ENCODE measurements around the gene TTC39C. TPM values are rescaled to one million over a fixed set of nuclear protein-coding genes. Genes with fewer than 3 reads are reported as not detected.

TTC39C gene
- total RNA-seq, 1 experiment from 2014 or later = 14.8 TPM

- Histone ChIP-seq H3K4me3 (ENCODE audit: low read depth in 2 of 2, low read length in 2 of 2) (no peak overlapping the region), H3K4me1 (ENCODE audit: control insufficient read depth, insufficient read depth, low read length) (no peaks in the 10 kb centered on the region), H3K27me3 (ENCODE audit: control insufficient read depth, insufficient read depth, low read length) (no peaks in the 10 kb centered on the region), H3K27ac (ENCODE audit: low read length) (no peak overlapping the region), H3K9me3 (ENCODE audit: control insufficient read depth, insufficient read depth, low read depth, low read length) (no peaks in the 10 kb centered on the region), H3K36me3 (ENCODE audit: control insufficient read depth, insufficient read depth, low read length) (no peaks in the 10 kb centered on the region)
- ChIA-PET POLR2A (no interaction called here), CTCF (no interaction called here)
- intact Hi-C loops (cut with micrococcal nuclease; ENCODE audit: unreplicated experiment) = no loop called here
- DNase-seq (ENCODE audit: low read depth, low spot score) (no peak), ATAC-seq (no peak)
- no TSS peak for BruUV-seq (replicated peaks)
- in situ Hi-C loops (cut with HindIII; ENCODE audit: low pct_unique_long_range_greater_than_20kb, low sequenced_read_pairs) = no loop called here
- no peak for TF ChIP-seq CTCF (IDR thresholded peaks at IDR 0.05)
- TF ChIP-seq TCF7L2 (IDR thresholded peaks at IDR 0.05; ENCODE audit: low read depth, low read length) = no peak
- TF ChIP-seq SIN3A (IDR thresholded peaks at IDR 0.05; ENCODE audit: borderline replicate concordance, insufficient read depth, low read depth, low read length) = no peak
- TF ChIP-seq REST (IDR thresholded peaks at IDR 0.05; ENCODE audit: insufficient read depth in 1 of 2, low read depth in 2 of 2, low read length in 1 of 2) = no peak
- no peak for TF ChIP-seq POLR2AphosphoS5 (IDR thresholded peaks at IDR 0.05; ENCODE audit: low read depth, low read length)
Measured at GRCh38 chr18:24126155-24126961, 111.8 kb downstream of the TTC39C start.

- no TSS peak for BruUV-seq (replicated peaks)
- in situ Hi-C loops (cut with HindIII; ENCODE audit: low pct_unique_long_range_greater_than_20kb, low sequenced_read_pairs) (no loop called here), intact Hi-C loops (cut with micrococcal nuclease; ENCODE audit: unreplicated experiment) (no loop called here)
- Histone ChIP-seq H3K36me3 (ENCODE audit: control insufficient read depth, insufficient read depth, low read length) (no peaks in the 10 kb centered on the region), H3K4me3 (ENCODE audit: low read depth in 2 of 2, low read length in 2 of 2) (no peak overlapping the region), H3K27ac (ENCODE audit: low read length) (no peak overlapping the region), H3K4me1 (ENCODE audit: control insufficient read depth, insufficient read depth, low read length) (no peaks in the 10 kb centered on the region), H3K9me3 (ENCODE audit: control insufficient read depth, insufficient read depth, low read depth, low read length) (no peaks in the 10 kb centered on the region), H3K27me3 (ENCODE audit: control insufficient read depth, insufficient read depth, low read length) (no peaks in the 10 kb centered on the region)
- ChIA-PET CTCF (no interaction called here), POLR2A (interaction anchor here (0.6 kb wide), 2 partner anchors 11 to 368 kb away, joined by 3 to 4 read pairs; partner anchors contain the start of gene CABYR)
- TF ChIP-seq REST (IDR thresholded peaks at IDR 0.05; ENCODE audit: insufficient read depth in 1 of 2, low read depth in 2 of 2, low read length in 1 of 2) (no peak), POLR2AphosphoS5 (IDR thresholded peaks at IDR 0.05; ENCODE audit: low read depth, low read length) (no peak), SIN3A (IDR thresholded peaks at IDR 0.05; ENCODE audit: borderline replicate concordance, insufficient read depth, low read depth, low read length) (no peak), CTCF (IDR thresholded peaks at IDR 0.05) (no peak), TCF7L2 (IDR thresholded peaks at IDR 0.05; ENCODE audit: low read depth, low read length) (no peak)
- DNase-seq (ENCODE audit: low read depth, low spot score) (no peak), ATAC-seq (no peak)
Measured at GRCh38 chr18:24127735-24128134, 113.2 kb downstream of the TTC39C start.

Measured in Panc1 (cell line).